PC-3 (cell line): ENCODE measurements around the gene ALG1.

ENCODE experiments used
- CTCF ChIP-seq: fragments of 300-600 bp; sonication (generic); conservative IDR thresholded peaks from 2 replicates; pipeline ENCODE4 v1.5.1; 2017; ENCODE audit warnings: antibody characterized with exemption, low read depth, mild to moderate bottlenecking, low read length
- EZH2 ChIP-seq: fragments of 300-600 bp; sonication (generic); IDR thresholded peaks from one replicate; pipeline ENCODE4 v1.6.1; 2017; ENCODE audit warnings: antibody characterized with exemption, mild to moderate bottlenecking, low read length; ENCODE audit not compliant: unreplicated experiment
- EZH2phosphoT487 ChIP-seq: fragments of 300-600 bp; sonication (generic); IDR thresholded peaks from 2 replicates; pipeline ENCODE4 v1.6.1; 2018; ENCODE audit warnings: mild to moderate bottlenecking, antibody characterized with exemption, low read length, borderline replicate concordance

- TF ChIP-seq CTCF: no peak
- no peak for TF ChIP-seq EZH2
- no peak for TF ChIP-seq EZH2phosphoT487
Observed at GRCh38 chr16:5027086-5027485, 44.6 kb upstream of the ALG1 start.
